GM19035 (cell line): Measurements from ENCODE around the gene TM4SF20.
"Not testable (repeated sequence)": the region's sequence is repeated elsewhere in the genome, so short reads cannot be mapped to it uniquely, and the experiment has no call there.

Experiments
- ATAC-seq: cut with Tn5 transposase; IDR thresholded peaks from one replicate; pipeline ENCODE4 v1.9.1; 2021; ENCODE audit not compliant: unreplicated experiment

Gene TM4SF20

GRCh38 chr2:227398684-227399670 is 19.9 kb upstream of the TM4SF20 start:
- no peak for ATAC-seq

DNA sequence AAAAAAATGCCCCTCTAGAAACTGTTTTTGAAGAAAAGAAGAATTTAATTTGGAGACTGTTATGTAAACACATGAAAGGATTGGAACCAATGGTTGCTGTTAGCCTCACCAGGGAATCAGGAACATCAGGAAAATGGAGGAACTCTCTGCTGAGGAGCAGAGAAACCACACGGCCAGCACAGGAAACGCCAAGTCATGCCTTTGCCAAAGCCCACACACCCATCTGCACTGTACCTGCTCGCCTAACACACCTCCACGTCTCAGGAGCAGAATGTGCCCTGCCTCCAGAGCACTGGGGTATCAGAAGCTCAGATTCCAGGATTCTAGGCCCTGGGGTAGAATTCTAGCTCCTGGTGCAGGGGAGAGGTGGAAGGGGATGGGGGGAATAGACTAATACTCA is 18.5 kb upstream of the TM4SF20 start:
- ATAC-seq: no peak

DNA sequence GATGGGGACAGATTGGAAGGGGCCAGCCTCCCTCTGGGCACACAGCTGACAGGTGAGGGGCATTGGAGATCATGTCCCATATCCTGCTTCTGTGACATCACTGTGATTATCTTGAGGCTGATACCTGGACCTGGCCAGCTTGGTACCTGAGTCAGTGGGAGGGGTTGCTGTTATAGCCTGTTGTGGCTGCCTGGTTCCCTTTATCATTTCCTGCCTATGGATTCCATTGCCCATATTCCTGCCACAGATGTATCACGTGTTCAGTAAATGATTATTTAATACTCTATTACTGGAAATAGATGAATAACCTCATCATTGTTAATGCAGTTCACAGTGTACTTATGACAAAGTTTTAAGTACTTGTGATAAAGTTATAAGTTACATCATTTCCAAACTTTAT is 16.4 kb upstream of the TM4SF20 start:
- ATAC-seq: no peak

- ATAC-seq: no peak
Observed at GRCh38 chr2:227394401-227394800, 15.3 kb upstream of the TM4SF20 start.

- ATAC-seq: no peak
Observed at GRCh38 chr2:227390468-227391256, 11.6 kb upstream of the TM4SF20 start.

GRCh38 chr2:227389661-227390060 is 10.6 kb upstream of the TM4SF20 start:
- no peak for ATAC-seq

- ATAC-seq: no peak
Observed at GRCh38 chr2:227389231-227389630, 10.1 kb upstream of the TM4SF20 start.

DNA sequence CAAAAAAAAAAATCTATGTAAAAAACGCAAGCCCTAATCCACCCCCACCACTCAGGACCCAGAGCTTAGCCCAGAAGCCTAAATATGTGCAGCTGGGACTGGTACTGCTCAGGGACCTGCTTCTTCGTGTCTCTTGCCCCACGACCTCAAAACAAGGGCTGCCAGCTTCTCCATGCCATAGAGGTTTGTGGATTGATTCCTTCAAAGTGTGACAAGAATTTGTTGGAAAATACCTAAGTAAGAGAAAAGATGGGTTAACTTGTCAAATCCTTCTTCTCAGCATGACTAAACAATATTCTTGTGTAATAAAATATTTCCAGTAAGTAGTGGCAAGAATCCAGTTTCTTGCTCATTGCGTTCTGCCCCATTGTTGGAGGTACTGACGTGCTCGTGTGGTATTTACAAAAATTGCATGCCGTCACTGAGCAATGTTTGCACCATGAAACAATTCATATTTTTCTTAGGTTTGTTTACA is 9.5 kb upstream of the TM4SF20 start:
- ATAC-seq: no peak

DNA sequence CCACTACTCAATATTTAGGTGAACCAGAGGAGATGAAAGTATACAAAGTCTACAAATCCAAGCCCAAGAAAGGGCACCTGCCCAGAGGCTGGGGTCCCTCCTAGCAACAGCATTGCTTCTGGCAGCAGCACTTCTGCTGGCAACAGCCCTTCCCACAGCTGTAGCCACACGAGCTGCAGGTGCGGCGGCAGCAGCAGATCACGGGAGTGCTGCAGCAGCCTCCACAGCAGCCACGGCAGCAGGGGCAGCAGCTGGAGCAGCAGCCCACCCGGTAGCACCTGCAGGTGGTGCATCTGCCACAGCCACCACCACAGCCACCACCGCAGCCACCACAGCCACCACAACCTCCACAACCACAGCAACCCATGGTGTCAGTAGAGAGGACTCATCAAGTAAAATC is 8.5 kb upstream of the TM4SF20 start, which contains the start of gene SCYGR1:
TSS of gene SCYGR1 (minus strand) at position 367 of the 400 bp plus-strand sequence. CDS start at position 367, 0 bp downstream.
- not testable (repeated sequence) for ATAC-seq

DNA sequence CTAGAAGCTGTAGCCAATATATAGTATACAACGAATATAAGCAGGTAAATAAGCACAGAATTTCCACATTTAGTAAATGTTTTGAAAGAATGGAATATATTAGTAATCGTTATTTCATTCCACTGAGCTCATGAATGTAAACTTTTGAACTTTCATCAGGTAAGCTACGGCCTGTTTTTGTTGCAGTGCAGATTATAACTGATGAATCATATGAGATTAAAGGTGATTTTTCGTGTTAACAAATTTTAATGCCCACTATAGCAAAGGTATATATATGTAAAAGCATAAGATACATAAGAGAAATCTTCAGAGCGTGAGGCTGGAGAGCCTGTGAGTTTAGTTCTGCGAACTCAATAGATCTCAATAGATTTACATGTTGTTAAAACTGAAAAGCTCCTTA is 7.5 kb upstream of the TM4SF20 start:
- ATAC-seq: no peak

GRCh38 chr2:227383686-227384085 is 4.6 kb upstream of the TM4SF20 start:
- no peak for ATAC-seq

DNA sequence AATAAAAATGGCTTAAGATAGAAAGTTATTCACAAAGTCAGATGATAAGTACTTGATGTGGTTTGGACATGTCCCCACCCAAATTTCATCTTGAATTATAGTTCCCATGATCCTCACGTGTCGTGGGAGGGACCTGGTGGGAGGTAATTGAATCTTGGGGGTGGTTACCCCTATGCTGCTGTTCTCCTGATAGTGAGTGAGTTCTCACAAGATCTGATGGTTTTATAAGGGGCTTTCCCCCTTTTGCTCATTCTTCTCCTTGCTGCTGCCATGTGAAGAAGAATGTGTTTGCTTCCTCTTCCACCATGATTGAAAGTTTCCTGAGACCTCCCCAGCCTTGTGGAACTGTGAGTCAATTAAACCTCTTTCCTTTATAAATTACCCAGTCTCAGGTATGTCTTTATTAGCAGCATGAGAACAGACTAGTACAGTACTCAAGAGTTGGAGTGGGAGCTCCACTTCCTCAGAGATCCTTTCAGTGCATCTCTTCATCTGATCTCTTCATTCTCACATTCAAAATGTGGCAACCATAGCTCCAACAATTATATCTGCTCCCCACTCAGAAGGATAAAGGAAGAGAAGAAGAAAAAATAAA is 3.2 kb upstream of the TM4SF20 start:
- not testable (repeated sequence) for ATAC-seq

GRCh38 chr2:227378371-227378782 is 729 bp downstream of the TM4SF20 start:
- ATAC-seq: no peak

- no peak for ATAC-seq
Observed at GRCh38 chr2:227377467-227378351, 1.4 kb downstream of the TM4SF20 start.

DNA sequence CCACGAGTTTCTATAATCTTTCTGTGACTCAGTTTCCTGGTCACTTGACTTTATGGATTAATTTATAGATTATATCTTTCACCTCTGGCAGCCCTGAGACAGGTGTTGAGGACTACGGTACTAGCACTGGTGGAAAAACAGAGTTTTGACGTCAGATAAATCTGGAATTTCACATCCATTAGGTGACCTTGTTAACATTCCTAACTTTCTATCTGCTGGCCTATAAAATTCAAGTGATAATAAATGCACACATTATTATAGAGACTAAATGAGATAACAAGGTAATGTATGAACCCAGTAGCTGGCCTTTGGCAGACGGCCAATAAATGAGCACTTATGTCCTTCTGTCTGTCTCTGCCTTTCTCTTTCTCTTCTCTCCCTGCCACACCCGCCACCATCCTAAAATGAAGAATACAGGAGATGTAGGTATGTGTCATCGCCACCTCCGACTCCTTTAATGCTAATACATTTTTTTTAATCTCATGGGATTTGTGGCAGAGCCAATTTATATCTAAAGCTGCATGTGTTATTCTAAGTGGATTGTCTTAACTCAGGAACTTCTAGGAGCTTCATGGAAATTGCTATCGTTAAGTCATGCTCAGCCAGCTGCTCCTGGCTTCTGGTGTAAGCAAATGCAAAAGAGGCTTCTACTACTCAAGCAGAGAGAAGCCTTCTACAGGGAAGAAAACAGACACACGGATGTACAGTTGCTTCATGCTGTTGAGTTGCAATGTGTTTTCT is 2.3 kb downstream of the TM4SF20 start:
- no peak for ATAC-seq

- no peak for ATAC-seq
Observed at GRCh38 chr2:227374158-227374557, 4.9 kb downstream of the TM4SF20 start.

- ATAC-seq: no peak
Observed at GRCh38 chr2:227373389-227373788, 5.7 kb downstream of the TM4SF20 start.

DNA sequence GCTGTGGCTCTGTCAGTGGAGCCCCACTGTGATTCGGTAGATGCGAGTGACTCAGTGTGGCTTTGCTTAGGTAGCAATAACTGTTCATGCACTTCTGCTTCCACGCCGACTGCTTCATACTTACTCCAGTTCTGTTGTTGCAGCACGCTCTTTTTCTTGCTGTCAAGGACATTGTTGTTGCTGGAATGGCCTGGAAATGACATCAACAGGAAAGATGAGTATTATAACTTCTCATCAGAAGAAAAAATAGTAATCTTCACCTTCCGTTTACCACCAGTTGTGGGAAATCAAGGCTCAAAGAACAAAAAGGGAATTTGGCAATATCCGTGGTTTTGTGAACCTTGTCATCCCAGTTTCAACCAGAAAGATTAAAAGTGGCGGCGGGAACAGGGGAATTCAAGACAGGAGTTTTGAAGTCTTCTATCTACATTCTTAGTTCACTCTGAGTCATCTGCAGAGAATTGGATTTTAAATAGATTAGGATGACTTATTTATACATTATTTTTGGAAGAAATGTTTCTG is 8.3 kb downstream of the TM4SF20 start:
- ATAC-seq: no peak

GRCh38 chr2:227370092-227370491 is 9.0 kb downstream of the TM4SF20 start:
- ATAC-seq: no peak
